Fibroblast of villous mesenchyme (primary cell): ENCODE measurements around the gene POLR3E. TPM values are rescaled to one million over a fixed set of nuclear protein-coding genes. Genes with fewer than 3 reads are reported as not detected.

Source experiments
- DNase-seq: peaks from one replicate; pipeline ENCODE4 v3.0.0-alpha.2; 2010; ENCODE audit warnings: low read depth
- H3K4me3 ChIP-seq: 2 replicates; pipeline ENCODE4 v1.5.1; 2011; ENCODE audit warnings: low read depth, mild to moderate bottlenecking, low read length
- total RNA-seq: library from RNA; depleted of rRNA; stranded (reverse); fragments of >200 nt; gene quantifications from 2 replicates; pipeline ENCODE4 v1.2.3, GENCODE V29; 2012
- TF ChIP-seq, protein P1 (sequence below): IDR thresholded peaks from 2 replicates; pipeline ENCODE4 v1.5.1; 2012; ENCODE audit warnings: low read depth, mild to moderate bottlenecking, low read length; ENCODE audit not compliant: insufficient read depth

Gene POLR3E
- total RNA-seq, 1 donor, result 31.5 TPM

DNA sequence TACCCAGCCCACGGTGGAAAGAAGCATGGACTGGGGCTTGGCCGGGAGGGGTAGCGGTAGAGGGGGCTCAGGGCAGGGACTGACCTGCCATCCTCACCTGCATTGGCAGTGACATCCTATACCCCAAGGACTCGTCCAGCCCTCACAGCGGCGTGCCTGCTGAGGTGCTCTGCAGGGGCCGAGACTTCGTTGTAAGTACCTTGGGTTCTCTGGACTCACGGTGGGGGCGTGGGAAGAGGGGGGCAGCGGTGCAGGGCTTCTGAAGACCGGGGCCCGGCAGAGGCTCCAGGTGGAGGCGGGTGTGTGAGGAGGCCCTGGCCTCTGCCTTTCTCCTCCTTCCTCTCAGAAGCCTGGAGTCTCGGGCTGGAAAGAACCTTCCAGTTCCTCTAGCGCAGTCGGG lies 25.5 kb downstream of the POLR3E start:
- no peak overlapping the region for H3K4me3 ChIP-seq
- no peak for DNase-seq
- TF ChIP-seq, protein P1, sequence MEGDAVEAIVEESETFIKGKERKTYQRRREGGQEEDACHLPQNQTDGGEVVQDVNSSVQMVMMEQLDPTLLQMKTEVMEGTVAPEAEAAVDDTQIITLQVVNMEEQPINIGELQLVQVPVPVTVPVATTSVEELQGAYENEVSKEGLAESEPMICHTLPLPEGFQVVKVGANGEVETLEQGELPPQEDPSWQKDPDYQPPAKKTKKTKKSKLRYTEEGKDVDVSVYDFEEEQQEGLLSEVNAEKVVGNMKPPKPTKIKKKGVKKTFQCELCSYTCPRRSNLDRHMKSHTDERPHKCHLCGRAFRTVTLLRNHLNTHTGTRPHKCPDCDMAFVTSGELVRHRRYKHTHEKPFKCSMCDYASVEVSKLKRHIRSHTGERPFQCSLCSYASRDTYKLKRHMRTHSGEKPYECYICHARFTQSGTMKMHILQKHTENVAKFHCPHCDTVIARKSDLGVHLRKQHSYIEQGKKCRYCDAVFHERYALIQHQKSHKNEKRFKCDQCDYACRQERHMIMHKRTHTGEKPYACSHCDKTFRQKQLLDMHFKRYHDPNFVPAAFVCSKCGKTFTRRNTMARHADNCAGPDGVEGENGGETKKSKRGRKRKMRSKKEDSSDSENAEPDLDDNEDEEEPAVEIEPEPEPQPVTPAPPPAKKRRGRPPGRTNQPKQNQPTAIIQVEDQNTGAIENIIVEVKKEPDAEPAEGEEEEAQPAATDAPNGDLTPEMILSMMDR, result no peak

DNA sequence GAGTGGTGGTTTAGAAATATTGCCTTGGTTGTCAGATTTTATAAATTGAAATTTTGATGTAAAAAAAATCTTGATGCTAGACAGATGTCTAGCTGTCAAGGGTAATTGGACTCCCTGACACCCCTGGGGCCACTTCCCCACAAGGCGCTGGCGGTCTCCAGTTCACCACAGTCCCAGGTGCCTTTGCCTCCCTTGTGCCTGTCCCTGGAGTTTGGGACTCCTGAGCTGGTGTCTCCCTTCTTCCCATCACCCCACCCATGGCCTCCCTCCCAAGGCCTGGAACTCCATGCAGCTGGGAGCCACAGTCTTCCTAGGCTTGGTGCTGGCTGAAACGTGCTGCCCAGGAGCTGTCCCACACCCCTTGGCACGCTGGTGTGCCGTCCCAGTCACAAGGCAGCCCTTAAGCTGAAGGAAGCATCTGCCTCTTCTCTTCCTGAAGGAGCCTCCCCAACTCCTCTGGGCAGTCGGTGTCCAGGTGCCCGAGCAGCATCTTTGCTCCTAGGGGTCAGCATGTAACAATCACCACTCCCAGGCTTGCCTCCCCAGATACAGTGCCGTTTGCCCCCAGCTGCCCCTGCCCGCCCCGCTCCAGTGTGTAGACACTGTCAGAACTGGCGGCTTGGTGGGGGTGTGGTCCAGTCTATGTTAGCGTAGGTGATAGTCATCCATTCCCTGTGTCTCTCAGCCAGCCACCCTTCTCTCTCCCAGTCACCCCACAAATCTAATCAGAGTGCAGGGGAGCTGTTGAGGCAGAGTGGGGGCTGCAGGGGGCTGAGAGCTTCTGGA lies 26.2 kb downstream of the POLR3E start:
- H3K4me3 ChIP-seq, result no peak overlapping the region
- no peak for DNase-seq
- TF ChIP-seq, protein P1, result no peak

DNA sequence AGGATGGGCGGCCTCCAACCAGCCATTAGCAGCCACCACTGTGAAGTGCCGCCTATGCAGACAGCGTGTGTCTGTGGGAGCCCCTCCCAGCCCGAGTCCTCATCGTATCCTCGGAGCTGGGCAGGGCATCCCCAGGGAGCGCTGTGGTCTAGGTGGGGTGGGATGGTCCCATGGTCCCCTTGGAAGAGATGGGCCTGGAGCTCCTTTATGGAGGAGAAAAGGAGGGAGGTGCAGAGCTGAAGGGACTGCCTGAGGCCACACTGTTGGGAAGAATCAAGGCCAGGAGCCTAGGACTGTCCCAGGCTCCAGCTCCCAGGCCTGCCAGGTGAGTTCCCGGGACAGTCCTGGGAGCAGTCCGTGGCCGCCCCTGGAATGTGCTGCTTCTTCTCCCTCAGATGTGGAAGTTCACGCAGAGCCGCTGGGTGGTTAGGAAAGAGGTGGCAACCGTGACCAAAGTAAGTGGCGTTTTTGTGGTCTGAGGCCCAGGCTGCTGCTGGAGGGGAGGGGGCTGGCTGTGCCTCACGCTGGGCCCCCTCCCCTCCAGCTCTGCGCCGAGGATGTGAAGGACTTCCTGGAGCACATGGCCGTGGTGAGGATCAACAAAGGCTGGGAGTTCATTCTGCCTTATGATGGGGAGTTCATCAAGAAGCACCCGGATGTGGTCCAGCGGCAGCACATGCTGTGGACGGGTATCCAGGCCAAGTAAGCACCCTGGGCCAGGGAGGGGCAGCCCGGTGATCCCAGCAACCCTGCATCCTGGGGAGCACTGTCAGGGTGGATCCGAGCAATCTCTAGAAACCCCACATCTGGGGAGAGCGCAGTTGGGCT lies 27.0 kb downstream of the POLR3E start:
- DNase-seq, result no peak
- TF ChIP-seq, protein P1, result no peak
- H3K4me3 ChIP-seq, result no peak overlapping the region

DNA sequence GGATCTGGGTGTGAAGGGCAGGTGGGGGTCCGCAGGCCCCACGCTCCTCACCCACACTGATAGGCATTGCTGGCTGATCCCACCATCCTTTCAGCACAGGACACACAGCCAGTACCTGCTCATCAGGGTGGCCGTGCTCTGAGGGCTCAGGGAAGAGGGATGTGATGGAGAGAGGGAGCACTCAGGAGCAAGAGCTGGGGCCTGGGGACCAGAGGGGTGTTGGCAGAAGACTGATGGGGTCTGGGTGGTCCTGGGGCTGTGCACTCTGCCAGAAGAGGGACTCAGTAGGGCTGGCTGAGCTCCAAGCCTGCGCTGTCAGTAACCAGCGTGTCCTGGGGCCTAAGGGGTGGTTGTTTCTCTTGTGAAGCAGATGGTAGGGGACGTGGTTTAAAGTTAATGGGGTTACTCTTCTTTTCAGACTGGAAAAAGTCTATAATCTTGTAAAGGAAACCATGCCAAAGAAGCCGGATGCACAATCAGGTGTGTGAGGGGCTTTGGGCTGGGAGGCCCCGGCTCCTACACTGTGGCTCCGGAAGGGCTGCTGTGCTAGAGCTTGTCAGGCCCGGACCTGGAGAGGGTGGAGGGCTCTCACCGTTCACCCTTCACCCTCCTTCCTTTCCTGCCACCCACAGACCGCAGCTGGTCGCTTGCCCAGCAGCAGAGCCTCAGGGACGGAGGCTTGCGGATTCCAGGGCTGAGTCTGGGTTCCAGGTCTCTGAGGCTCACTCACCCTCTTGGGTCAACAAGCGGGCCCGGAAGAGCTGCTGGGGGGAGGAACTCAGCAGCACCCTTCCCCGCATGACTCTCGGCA lies 27.8 kb downstream of the POLR3E start:
- H3K4me3 ChIP-seq, result no peak overlapping the region
- TF ChIP-seq, protein P1, result no peak
- DNase-seq, result no peak

DNA sequence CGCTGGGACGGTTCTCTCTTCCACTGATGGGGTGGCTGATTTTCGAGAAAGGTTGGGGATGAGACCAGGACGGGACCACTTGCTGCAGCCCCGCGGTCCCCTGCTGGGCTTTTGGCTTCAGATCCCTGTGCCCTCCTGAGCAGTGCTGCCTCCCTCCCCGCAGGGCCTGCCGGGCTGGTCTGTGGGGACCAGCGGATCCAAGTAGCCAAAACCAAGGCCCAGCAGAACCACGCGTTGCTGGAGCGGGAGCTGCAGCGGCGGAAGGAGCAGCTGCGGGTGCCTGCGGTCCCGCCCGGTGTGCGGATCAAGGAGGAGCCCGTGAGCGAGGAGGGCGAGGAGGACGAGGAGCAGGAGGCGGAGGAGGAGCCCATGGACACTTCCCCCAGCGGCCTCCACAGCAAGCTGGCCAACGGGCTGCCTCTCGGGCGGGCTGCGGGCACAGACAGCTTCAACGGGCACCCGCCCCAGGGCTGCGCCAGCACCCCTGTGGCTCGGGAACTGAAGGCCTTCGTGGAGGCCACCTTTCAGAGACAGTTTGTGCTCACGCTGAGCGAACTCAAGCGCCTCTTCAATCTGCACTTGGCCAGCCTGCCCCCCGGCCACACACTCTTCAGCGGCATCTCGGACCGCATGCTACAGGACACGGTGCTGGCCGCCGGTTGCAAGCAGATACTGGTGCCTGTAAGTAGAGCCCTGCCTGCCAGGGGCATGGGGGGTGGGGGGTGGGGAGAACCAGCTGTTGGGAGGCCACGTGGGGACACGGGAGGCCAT lies 28.6 kb downstream of the POLR3E start:
- TF ChIP-seq, protein P1, result no peak
- H3K4me3 ChIP-seq, result no peak overlapping the region
- DNase-seq, result no peak

DNA sequence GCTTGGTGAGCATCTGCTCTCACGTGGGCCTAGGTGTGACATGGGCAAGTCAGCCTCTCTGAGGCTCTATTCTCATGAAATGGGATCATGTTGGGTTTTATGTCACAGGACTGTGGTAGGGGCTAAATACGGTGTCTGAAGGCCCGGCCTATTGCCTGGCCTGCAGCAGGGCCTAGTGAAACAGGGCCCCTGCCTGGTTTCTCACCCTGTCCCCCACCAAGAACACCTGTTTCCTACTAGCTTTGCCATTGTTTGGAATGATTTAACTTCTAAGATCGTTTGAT lies 29.1 kb downstream of the POLR3E start:
- TF ChIP-seq, protein P1, result no peak
- DNase-seq, result no peak
- H3K4me3 ChIP-seq, result no peak overlapping the region
